Measurements from ENCODE around the gene MEF2D. TPM values are rescaled to one million over a fixed set of nuclear protein-coding genes. Genes with fewer than 3 reads are reported as not detected.

The MEF2D gene
- total RNA-seq, 6 donors from 2014 or later: 42.7 to 146 (median 58.7) TPM

DNA sequence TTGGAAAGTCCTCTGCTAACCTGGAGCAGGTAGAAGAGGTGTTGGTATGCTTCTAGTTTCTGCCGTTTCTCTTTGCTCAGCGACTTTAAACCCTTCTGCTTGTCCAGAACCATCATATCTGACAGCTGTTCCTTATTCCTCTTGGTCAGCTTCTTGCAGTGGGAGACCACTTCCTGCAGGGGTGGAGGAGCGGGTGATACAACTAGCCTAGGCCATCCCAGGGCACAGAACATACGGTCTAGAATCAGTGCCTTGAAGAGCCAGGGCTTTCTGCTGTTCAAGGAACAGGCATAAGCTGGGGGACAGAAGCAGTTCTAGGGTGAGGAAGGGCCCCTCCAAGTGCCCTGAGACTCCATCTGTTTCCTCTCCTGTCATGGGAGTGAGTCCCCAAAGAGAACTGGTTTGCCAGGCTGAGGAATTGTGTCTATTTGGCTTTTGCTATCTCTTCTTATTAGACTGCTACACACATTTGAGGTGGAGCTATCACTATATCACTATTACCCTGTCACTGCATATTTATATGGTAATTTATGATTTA, 39.3 kb upstream of the MEF2D start:
- H3K4me1 ChIP-seq: peaks cover 0 to 4% (median 0%) of the 10 kb centered on the region in 4 donors
- DNase-seq (no peak), ATAC-seq (ENCODE audit: low FRiP score in 2 of 2) (no peak)
- no peak overlapping the region for H3K27ac ChIP-seq
- 71 to 79% methylated on average over 4 of the region's 4 CpGs for WGBS, 2 donors
- no peaks in the 10 kb centered on the region for H3K36me3 ChIP-seq
- no peaks in the 10 kb centered on the region for H3K9me3 ChIP-seq
- H3K27me3 ChIP-seq: no peaks in the 10 kb centered on the region
- TF ChIP-seq EP300 (IDR thresholded peaks at IDR 0.05) (no peak), POLR2A (IDR thresholded peaks at IDR 0.05) (no peak), POLR2AphosphoS5 (IDR thresholded peaks at IDR 0.05) (no peak)
- TF ChIP-seq, protein P1, sequence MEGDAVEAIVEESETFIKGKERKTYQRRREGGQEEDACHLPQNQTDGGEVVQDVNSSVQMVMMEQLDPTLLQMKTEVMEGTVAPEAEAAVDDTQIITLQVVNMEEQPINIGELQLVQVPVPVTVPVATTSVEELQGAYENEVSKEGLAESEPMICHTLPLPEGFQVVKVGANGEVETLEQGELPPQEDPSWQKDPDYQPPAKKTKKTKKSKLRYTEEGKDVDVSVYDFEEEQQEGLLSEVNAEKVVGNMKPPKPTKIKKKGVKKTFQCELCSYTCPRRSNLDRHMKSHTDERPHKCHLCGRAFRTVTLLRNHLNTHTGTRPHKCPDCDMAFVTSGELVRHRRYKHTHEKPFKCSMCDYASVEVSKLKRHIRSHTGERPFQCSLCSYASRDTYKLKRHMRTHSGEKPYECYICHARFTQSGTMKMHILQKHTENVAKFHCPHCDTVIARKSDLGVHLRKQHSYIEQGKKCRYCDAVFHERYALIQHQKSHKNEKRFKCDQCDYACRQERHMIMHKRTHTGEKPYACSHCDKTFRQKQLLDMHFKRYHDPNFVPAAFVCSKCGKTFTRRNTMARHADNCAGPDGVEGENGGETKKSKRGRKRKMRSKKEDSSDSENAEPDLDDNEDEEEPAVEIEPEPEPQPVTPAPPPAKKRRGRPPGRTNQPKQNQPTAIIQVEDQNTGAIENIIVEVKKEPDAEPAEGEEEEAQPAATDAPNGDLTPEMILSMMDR (IDR thresholded peaks at IDR 0.05): no peak
- H3K4me3 ChIP-seq: no peak overlapping the region

DNA sequence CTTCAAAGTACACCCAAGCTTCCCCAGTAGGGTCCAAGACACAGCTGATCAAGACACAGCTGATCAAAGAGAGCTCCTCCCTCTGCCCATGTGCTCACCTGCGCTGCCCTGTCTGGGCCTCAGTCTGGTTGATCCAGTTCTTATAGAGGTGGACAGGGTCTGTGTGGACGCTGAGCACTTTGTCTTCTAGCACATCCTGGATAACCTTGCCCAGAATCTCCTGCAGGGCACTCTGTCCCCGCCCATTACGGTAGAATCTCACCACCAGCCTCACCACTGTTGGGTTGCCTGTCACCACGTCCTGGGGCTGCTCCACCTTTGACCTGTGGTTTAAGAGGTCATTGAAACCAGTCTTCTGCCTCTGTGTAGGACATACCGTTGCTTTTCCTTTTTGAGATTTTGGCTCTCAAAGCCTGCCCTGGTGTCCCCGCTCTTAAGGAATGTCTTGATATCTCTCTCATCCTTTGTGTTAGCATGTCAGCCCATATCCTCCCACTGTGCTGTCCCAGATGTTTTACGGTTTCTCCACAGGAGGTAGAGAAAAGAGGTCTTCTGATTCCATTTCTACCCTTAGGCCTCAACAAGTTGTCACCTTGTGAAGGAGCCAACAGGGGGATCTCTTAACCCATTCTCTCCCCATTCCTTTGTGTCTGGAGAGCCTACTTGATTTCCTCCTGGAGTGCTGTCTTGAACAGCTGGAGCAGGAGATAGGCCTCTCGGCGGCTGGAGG, 38.3 kb upstream of the MEF2D start:
- Histone ChIP-seq H3K36me3 (no peaks in the 10 kb centered on the region), H3K4me3 (no peak overlapping the region), H3K4me1 (peaks cover 0 to 4% (median 0%) of the 10 kb centered on the region in 4 donors), H3K27me3 (no peaks in the 10 kb centered on the region), H3K9me3 (no peaks in the 10 kb centered on the region), H3K27ac (no peak overlapping the region)
- DNase-seq: no peak
- no peak for ATAC-seq (ENCODE audit: low FRiP score in 2 of 2)
- TF ChIP-seq, protein P1 (IDR thresholded peaks at IDR 0.05): no peak
- no peak for TF ChIP-seq EP300 (IDR thresholded peaks at IDR 0.05)
- no peak for TF ChIP-seq POLR2A (IDR thresholded peaks at IDR 0.05)
- TF ChIP-seq POLR2AphosphoS5 (IDR thresholded peaks at IDR 0.05): no peak
- 84 to 91% methylated on average over 10 of the region's 10 CpGs for WGBS, 2 donors

DNA sequence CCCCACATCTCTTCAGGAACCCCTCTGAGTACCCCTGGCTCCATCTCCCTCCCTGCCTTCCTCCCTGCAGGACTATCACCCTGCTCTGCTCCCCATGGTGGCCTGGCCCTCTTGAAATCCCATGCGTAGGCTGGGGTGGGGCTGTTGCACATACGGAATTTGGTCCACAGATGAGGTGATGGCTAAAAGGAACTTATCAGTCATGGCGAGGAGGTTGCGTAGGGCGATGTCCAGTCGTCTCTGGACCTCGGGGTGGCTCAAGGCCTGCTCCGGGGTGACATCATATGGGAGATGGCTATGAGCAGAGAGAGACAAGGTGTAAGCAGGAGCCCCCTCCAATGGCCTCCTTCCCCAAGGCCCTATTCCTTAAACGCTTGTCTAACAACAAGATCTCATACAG, 36.5 kb upstream of the MEF2D start:
- Histone ChIP-seq H3K9me3 (no peaks in the 10 kb centered on the region), H3K27ac (no peak overlapping the region), H3K27me3 (no peaks in the 10 kb centered on the region), H3K36me3 (peaks cover 0 to 6% (median 0%) of the 10 kb centered on the region in 4 donors), H3K4me3 (no peak overlapping the region), H3K4me1 (peaks cover 0 to 4% (median 0%) of the 10 kb centered on the region in 4 donors)
- ATAC-seq (ENCODE audit: low FRiP score in 2 of 2) (no peak), DNase-seq (no peak)
- TF ChIP-seq POLR2A (IDR thresholded peaks at IDR 0.05): no peak
- TF ChIP-seq EP300 (IDR thresholded peaks at IDR 0.05): no peak
- TF ChIP-seq, protein P1 (IDR thresholded peaks at IDR 0.05): no peak
- no peak for TF ChIP-seq POLR2AphosphoS5 (IDR thresholded peaks at IDR 0.05)
- WGBS, 2 donors: 95 to 96% methylated on average over 9 of the region's 9 CpGs

DNA sequence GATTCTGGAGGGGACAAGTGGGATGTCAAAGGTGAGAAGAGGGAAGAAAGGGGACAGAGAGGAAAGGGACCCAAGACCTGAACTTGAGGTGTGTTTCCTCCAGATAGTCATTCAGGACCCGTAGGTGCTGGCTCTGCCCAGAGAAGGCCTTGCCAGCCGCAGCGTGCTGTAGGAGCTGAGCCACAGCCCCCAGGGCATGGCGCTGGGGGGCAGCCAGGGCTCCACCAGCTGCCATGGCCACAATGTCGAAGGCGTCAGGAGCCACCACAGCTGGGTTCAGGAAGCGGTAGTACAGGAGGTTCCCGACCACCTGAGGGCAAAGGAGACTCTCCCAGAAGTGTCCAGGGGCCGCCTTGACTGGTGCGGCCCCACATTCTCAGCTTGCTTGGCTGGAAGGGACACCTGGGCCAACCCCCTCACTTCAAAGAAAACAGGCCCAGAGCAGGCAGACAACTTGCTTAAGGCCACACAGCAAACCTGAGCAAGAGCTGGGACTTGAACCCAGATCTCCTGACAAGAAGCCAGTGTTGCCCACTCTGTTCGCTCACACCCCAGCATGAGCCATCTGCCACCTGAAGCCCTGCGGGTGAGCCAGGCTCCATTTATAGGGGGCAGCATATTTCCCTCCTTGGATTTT, 34.0 kb upstream of the MEF2D start:
- DNase-seq (no peak), ATAC-seq (ENCODE audit: low FRiP score in 2 of 2) (no peak)
- Histone ChIP-seq H3K27ac (no peak overlapping the region), H3K36me3 (peaks cover 0 to 6% (median 0%) of the 10 kb centered on the region in 4 donors), H3K4me3 (no peak overlapping the region), H3K9me3 (no peaks in the 10 kb centered on the region), H3K27me3 (no peaks in the 10 kb centered on the region), H3K4me1 (no peaks in the 10 kb centered on the region)
- WGBS, 2 donors: 94 to 95% methylated on average over 10 of the region's 12 CpGs
- TF ChIP-seq EP300 (IDR thresholded peaks at IDR 0.05) (no peak), POLR2AphosphoS5 (IDR thresholded peaks at IDR 0.05) (no peak), POLR2A (IDR thresholded peaks at IDR 0.05) (no peak)
- TF ChIP-seq, protein P1 (IDR thresholded peaks at IDR 0.05): no peak
